Epithelial cell of proximal tubule (primary cell): ENCODE results near the gene SDHB. TPM values are rescaled to one million over a fixed set of nuclear protein-coding genes. Genes with fewer than 3 reads are reported as not detected.

Experiments
- DNase-seq: peaks from one replicate; pipeline ENCODE4 v3.0.0-alpha.2; 2011; ENCODE audit warnings: low read depth
- H3K4me3 ChIP-seq: 2 replicates; pipeline ENCODE4 v1.5.1; 2011; ENCODE audit warnings: low read depth, mild to moderate bottlenecking, low read length
- total RNA-seq: library from RNA; depleted of rRNA; stranded (reverse); fragments of >200 nt; gene quantifications from 2 replicates; pipeline ENCODE4 v1.2.3, GENCODE V29; 2015
- TF ChIP-seq, protein P1 (sequence below): conservative IDR thresholded peaks from 2 replicates; pipeline ENCODE4 v1.5.1; 2012; ENCODE audit warnings: low read depth, mild to moderate bottlenecking, low read length

Gene SDHB
- total RNA-seq, 1 donor from 2014 or later, result 118 TPM

DNA sequence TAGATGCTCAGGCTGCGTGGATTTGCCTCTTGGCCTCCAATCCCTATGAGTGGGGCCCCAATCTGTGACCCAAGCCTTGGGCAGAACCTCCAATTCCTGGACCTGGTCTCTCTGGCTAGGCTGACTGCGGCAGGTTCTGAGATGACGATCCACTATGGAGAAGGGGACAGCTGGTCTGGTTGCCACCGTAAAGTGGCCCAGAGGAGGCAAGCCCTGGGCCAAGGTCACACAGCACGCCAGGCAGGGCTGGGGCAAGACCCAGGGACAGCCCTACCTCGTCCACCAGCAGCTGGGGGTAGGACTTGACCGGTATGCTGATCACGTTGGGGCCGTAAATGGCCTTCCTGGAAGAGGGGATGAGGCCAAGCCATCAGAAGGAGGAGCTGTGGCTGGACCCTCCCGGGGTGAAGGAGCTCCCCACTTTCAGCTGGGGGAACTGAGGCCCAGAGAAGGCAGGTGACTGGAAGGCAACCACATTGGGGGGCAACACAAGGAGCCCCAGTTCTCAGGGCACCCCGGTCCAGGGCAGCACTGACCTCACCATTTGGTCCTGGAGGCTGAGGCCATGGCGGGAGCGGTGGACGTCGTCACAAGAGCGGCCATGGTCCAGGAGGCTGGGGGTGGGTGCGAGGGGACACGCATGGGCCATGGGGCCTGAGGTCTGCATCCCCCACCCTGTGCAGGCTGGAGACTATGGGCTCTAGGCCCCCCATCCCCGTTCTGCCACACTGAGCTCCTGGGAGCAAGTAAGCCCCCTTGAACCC, 51.9 kb downstream of the SDHB start:
- TF ChIP-seq, protein P1, sequence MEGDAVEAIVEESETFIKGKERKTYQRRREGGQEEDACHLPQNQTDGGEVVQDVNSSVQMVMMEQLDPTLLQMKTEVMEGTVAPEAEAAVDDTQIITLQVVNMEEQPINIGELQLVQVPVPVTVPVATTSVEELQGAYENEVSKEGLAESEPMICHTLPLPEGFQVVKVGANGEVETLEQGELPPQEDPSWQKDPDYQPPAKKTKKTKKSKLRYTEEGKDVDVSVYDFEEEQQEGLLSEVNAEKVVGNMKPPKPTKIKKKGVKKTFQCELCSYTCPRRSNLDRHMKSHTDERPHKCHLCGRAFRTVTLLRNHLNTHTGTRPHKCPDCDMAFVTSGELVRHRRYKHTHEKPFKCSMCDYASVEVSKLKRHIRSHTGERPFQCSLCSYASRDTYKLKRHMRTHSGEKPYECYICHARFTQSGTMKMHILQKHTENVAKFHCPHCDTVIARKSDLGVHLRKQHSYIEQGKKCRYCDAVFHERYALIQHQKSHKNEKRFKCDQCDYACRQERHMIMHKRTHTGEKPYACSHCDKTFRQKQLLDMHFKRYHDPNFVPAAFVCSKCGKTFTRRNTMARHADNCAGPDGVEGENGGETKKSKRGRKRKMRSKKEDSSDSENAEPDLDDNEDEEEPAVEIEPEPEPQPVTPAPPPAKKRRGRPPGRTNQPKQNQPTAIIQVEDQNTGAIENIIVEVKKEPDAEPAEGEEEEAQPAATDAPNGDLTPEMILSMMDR, result no peak
- no peak overlapping the region for H3K4me3 ChIP-seq
- no peak for DNase-seq

DNA sequence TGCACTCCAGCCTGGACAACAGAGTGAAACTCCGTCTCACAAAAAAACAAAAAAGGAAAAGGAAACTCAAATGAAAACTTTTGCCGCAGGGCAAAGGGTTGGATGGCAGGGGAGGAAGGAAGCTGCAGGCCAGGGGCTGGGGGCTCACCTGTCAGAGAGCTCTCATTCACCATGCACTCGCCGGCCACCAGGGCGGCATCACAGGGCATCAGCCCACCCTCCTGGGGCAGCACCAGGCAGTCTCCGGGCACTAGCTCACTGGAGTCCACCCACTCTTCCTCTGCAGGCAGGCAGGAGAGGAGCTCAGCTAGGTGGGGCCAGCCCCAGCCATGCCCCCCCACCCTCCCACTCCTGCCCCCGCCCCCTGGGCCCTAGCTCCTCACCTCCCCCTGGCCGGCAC, 54.0 kb downstream of the SDHB start:
- H3K4me3 ChIP-seq, result no peak overlapping the region
- DNase-seq, result no peak
- TF ChIP-seq, protein P1, result peak; percentile 9

DNA sequence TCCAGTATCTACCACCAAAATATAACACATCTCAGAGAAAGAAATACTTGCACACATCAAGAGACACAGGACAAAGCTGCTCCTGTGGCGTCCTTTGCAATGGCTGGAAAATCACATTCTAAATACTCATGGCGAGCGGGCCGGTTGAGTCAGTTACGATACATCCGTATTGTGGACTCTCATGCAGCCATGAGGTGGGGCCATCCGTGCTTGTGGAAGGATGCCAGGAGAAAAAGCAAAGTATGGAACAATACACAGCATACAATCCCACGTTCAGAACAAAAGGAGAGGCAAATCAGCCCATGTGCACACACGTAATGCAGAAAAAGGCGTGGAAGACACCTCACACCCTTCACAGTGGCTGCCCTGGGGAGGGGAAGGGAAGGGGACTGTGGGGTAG, 55.2 kb downstream of the SDHB start:
- H3K4me3 ChIP-seq, result no peak overlapping the region
- TF ChIP-seq, protein P1, result no peak
- DNase-seq, result no peak

DNA sequence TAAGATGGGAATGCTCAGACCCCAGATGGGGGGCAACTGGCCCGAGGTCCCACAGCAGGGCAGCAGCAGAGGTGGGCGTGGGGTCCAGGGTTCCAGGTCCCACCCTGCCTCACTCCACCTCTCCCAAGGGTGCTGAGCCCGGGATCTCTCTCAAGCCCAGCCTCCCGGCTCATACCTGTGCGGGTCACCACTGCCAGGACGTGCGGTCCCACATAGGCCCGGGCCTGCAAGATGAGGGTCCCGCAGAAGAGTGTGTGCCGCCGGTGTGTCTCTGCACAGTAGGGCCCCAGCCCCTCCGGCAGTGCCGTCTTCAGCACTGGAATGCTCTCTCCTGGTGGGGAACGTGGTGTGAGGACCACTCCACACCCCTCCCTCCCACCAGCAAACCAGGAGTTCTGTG, 57.0 kb downstream of the SDHB start:
- TF ChIP-seq, protein P1, result no peak
- DNase-seq, result no peak
- H3K4me3 ChIP-seq, result no peak overlapping the region

DNA sequence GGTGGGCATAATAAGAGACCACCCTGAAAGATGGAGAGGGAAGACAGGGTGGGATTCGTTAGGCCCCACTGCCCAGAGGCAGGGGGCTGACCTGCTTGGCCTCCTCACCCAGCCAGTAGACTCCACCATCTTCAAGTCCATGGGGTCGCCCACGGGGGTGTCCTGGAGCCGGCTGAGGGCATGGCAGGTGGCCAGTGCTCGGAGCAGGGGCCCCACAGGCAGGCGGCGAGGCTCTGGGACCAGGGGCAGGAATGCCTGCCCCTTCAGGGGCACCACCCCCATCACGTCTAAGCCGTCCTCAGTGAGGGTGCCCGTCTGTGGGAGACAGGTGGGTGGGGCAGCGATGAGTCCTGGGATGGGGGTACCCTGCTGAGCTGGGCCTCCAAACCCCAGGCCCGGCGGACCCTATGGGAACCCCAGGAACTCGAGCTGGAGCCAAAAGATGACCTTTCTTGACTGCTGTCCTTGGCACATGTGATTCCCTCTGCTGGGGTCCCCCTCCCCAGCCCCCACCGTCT, 60.3 kb downstream of the SDHB start:
- DNase-seq, result no peak
- TF ChIP-seq, protein P1, result no peak
- no peak overlapping the region for H3K4me3 ChIP-seq

DNA sequence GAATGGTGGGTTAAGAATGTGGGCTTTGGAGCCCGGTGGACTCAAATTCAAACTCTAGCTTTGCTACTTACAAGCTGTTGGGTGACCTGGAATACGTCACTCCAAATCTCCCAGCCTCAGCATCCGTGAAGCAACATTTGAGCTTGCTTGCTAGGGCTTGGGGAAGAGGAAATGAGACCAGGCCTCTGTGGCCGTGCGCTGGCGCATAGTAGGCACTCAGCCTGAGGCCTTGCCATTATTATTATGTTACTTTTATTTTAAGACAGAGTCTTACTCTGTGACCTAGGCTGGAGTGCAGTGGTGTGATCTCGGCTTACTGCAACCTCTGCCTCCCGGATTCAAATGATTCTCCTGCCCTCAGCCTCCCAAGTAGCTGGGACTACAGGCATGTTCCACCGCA, 61.2 kb downstream of the SDHB start:
- no peak overlapping the region for H3K4me3 ChIP-seq
- no peak for DNase-seq
- TF ChIP-seq, protein P1, result no peak

DNA sequence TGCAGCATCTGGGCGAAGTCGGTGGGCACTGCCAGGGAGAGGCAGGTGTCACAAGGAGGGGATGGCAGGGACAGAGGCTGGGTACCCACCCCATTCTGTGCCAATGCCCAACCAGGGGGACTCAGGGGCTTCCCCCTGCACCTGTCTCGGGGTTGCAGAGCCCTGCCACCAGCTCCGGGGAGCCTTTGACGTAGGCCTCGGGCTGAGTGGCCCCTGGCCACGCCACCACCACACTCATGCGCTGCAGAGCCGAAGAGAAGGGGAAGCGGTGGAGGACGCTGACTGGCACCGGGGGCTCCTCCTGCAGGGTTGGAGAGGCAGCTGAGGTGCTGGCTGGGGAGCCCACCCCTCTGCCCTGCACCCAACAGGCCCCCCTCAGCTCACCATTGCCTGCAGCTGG, 61.7 kb downstream of the SDHB start:
- TF ChIP-seq, protein P1, result no peak

More for the DNA sequence above, 61.7 kb downstream of the SDHB start:
- no peak for DNase-seq
- no peak overlapping the region for H3K4me3 ChIP-seq
